Measurements from ENCODE around the gene HEXB. TPM values are rescaled to one million over a fixed set of nuclear protein-coding genes. Genes with fewer than 3 reads are reported as not detected.

The HEXB gene
- total and polyA plus RNA-seq, 2 of the 13 experiments (the other 11 are each of a cell fraction or from before 2014, with no cell fraction given), result 100 to 104 TPM

GRCh38 chr5:74636552-74636951, 48.5 kb upstream of the HEXB start:
- intact Hi-C loops (cut with micrococcal nuclease; ENCODE audit: unreplicated experiment), result no loop called here
- Histone ChIP-seq H3K4me2 (ENCODE audit: low read depth, low read length) (peak overlapping the region; percentile 66), H3K36me3 (replicated peaks in 1 of 2; ENCODE audit: control insufficient read depth in 1 of 2, insufficient read depth in 2 of 2, low read length in 2 of 2) (peaks cover 28 to 53% of the 10 kb centered on the region in 2 experiments), H3K27me3 (ENCODE audit: control insufficient read depth in 1 of 2, insufficient read depth in 2 of 2, low read length in 2 of 2) (no peaks in the 10 kb centered on the region; a peak in 2 of 5 replicates), H3K79me2 (ENCODE audit: insufficient read depth, low read length) (peaks cover 86% of the 10 kb centered on the region), H3K27ac (ENCODE audit: extremely low read length, insufficient read depth, low read length) (no peak overlapping the region), H4K20me1 (ENCODE audit: insufficient read depth, low read length) (peaks cover 78% of the 10 kb centered on the region), H3K4me3 (replicated peaks in 1 of 3; ENCODE audit: insufficient read depth in 1 of 3, low read depth in 2 of 3, low read length in 3 of 3) (peak overlapping the region; percentile 92 to 100 (median 99)), H2AFZ (ENCODE audit: low read length) (no peak overlapping the region), H3K9me3 (ENCODE audit: low read length) (no peaks in the 10 kb centered on the region), H3K9ac (ENCODE audit: insufficient read depth, low read depth, low read length) (0 out of 2 replicates have a peak overlapping the region, but pooled peaks have one; percentile 94), H3K4me1 (ENCODE audit: insufficient read depth, low read length) (peaks cover 63% of the 10 kb centered on the region)
- WGBS (ENCODE audit: low lambda C conversion rate), result 62% methylated on average over 4 of the region's 4 CpGs
- FAIRE-seq (no peak), DNase-seq (ENCODE audit: low spot score) (no peak), ATAC-seq (no peak)
- CTCF ChIA-PET (ENCODE audit: low intra/inter-chr PET ratio, low total read pairs), result no interaction called here
- no TSS peak for BruUV-seq (replicated peaks)
- POLR2A ChIA-PET, result interaction anchor here (0.9 to 1.2 kb wide), 2 partner anchors 137 to 221 kb away, joined by 3 read pairs; no protein-coding TSS in a partner anchor
- in situ Hi-C loops (cut with HindIII; ENCODE audit: extremely low pct_ligation_motif_present, low pct_unique_long_range_greater_than_20kb), result loop anchor here (5.0 kb wide), 2 partner anchors 54 to 134 kb away; no protein-coding TSS in a partner anchor
- TF ChIP-seq PAF1 (CRISPR knock-in tag; IDR thresholded peaks at IDR 0.05) (no peak), XRCC5 (optimal IDR thresholded peaks at IDR 0.05; ENCODE audit: low read length) (no peak), ZNF605 (CRISPR knock-in tag; IDR thresholded peaks at IDR 0.05) (no peak), ZNF362 (CRISPR knock-in tag; IDR thresholded peaks at IDR 0.05; ENCODE audit: borderline replicate concordance) (peak; percentile 62; the same call in 1 of the 2 replicates), U2AF1 (optimal IDR thresholded peaks at IDR 0.05; ENCODE audit: low read depth, low read length) (no peak), ASH2L (IDR thresholded peaks at IDR 0.05; ENCODE audit: insufficient read length, low read depth, low read length) (no peak), CENPBD1 (CRISPR knock-in tag; IDR thresholded peaks at IDR 0.05; ENCODE audit: borderline replicate concordance, low read depth) (no peak), PLRG1 (conservative IDR thresholded peaks at IDR 0.05) (no peak), ZBTB44 (CRISPR knock-in tag; IDR thresholded peaks at IDR 0.05) (no peak), ZNF687 (CRISPR knock-in tag; IDR thresholded peaks at IDR 0.05) (no peak), ZNF580 (CRISPR knock-in tag; IDR thresholded peaks at IDR 0.05; ENCODE audit: borderline replicate concordance, low read depth) (no peak), AGO2 (optimal IDR thresholded peaks at IDR 0.05; ENCODE audit: low read depth, low read length) (peak; percentile 10), ZFP91 (CRISPR knock-in tag; IDR thresholded peaks at IDR 0.05; ENCODE audit: borderline replicate concordance) (no peak), ZNF543 (CRISPR knock-in tag; IDR thresholded peaks at IDR 0.05) (no peak), SUZ12 (IDR thresholded peaks at IDR 0.05; ENCODE audit: low read depth, low read length) (no peak)

Measured in HepG2 (cell line).